LNCaP clone FGC (cell line): ENCODE data around the gene UGT1A3.

Experiments
- DNase-seq: peaks from one replicate; pipeline ENCODE4 v3.0.0-alpha.2; 2011; ENCODE audit warnings: low read depth
- H3K4me3 ChIP-seq: 2 replicates; pipeline ENCODE4 v1.5.1; 2011; ENCODE audit warnings: mild to moderate bottlenecking, low read depth, low read length, control low read depth
- CTCF ChIP-seq: IDR thresholded peaks from 2 replicates; pipeline ENCODE4 v1.5.1; 2012; ENCODE audit warnings: mild to moderate bottlenecking; ENCODE audit not compliant: control insufficient read depth, insufficient read depth; ENCODE audit errors: extremely low read depth

The UGT1A3 gene

GRCh38 chr2:233810385-233810784, 81.5 kb downstream of the UGT1A3 start:
- H3K4me3 ChIP-seq: no peak overlapping the region
- TF ChIP-seq CTCF: no peak
- DNase-seq: no peak

GRCh38 chr2:233811087-233811486, 82.2 kb downstream of the UGT1A3 start:
- no peak overlapping the region for H3K4me3 ChIP-seq
- no peak for TF ChIP-seq CTCF
- no peak for DNase-seq

- no peak overlapping the region for H3K4me3 ChIP-seq
- TF ChIP-seq CTCF: no peak
- no peak for DNase-seq
Measured at GRCh38 chr2:233811732-233812131, 82.9 kb downstream of the UGT1A3 start.

- TF ChIP-seq CTCF: no peak
- H3K4me3 ChIP-seq: no peak overlapping the region
- DNase-seq: no peak
Measured at GRCh38 chr2:233813236-233814055, 84.6 kb downstream of the UGT1A3 start.

- DNase-seq: no peak
- no peak overlapping the region for H3K4me3 ChIP-seq
- TF ChIP-seq CTCF: no peak
Measured at GRCh38 chr2:233814056-233814835, 85.4 kb downstream of the UGT1A3 start.

GRCh38 chr2:233815861-233816260, 87.0 kb downstream of the UGT1A3 start:
- DNase-seq: no peak
- no peak overlapping the region for H3K4me3 ChIP-seq
- TF ChIP-seq CTCF: no peak
